Measurements from ENCODE around the gene LIAS.
A peak's percentile ranks its signal among the peaks of the same experiment; 100 is the strongest.

LIAS gene

GRCh38 chr4:39433878-39434492, 24.9 kb upstream of the LIAS start:
- H3K4me3 ChIP-seq (ENCODE audit: insufficient read depth, low read depth, low read length): no peak overlapping the region
- 95 to 96% methylated on average over 11 of the region's 11 CpGs for WGBS, 2 experiments

DNA sequence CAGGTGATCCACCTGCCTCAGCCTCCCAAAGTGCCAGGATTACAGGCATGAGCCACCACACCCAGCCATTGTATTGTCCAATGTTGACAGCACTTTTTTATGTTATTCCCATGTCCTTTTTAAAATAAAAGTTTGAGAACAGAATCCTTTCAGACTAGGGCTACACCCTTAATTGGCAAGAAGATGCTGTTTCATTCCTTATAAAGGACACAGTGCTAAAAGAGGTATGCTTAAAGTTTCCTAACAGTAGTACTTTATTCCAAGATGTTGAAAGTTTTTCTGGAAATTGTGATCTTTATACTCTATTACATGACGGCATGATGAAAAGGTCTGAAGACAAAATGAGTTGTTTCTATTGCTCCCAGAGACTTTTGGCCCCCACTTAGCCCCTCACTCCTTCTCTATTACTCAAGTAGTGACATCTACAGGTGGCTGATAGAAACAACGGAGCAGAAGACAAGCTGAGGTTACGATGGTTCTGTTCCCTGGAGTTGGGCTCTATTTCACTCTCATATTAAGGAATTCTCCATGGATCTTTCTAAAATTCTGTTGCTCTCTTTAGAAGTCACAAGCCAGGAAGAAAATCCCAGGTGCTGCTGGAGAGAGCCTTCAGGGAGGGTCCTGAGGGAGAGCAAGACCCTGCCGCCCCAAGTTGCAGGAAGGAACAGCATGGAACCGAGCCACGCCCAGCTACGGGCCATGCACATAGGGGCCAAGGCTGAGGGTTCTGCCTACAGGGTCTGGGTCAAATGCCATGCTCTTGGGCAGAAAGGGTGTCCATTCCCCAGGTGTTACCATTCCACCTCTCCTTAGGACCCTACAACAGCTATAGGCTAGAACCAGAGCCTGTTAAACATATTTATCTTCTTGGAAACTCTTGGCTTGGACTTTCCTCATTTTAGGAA, 22.9 kb upstream of the LIAS start:
- WGBS, 2 experiments: 73% methylated on average over 7 of the region's 7 CpGs
- Histone ChIP-seq H3K9me3 (ENCODE audit: control insufficient read depth, low read length) (no peaks in the 10 kb centered on the region), H3K36me3 (ENCODE audit: control insufficient read depth, insufficient read depth, low read length) (no peaks in the 10 kb centered on the region), H3K4me3 (ENCODE audit: insufficient read depth, low read depth, low read length) (no peak overlapping the region), H3K27me3 (ENCODE audit: control insufficient read depth, insufficient read depth, low read length, poor library complexity, severe bottlenecking) (peaks cover 3% of the 10 kb centered on the region), H3K4me1 (ENCODE audit: control insufficient read depth, insufficient read depth, low read length) (no peaks in the 10 kb centered on the region), H3K27ac (ENCODE audit: insufficient read depth, low read depth, low read length, poor library complexity, severe bottlenecking) (no peak overlapping the region)

More at GRCh38 chr4:39433878-39434492, 24.9 kb upstream of the LIAS start:
- Histone ChIP-seq H3K9me3 (ENCODE audit: control insufficient read depth, low read length) (no peaks in the 10 kb centered on the region), H3K27ac (ENCODE audit: insufficient read depth, low read depth, low read length, poor library complexity, severe bottlenecking) (no peak overlapping the region), H3K4me1 (ENCODE audit: control insufficient read depth, insufficient read depth, low read length) (no peaks in the 10 kb centered on the region), H3K36me3 (ENCODE audit: control insufficient read depth, insufficient read depth, low read length) (no peaks in the 10 kb centered on the region), H3K27me3 (ENCODE audit: control insufficient read depth, insufficient read depth, low read length, poor library complexity, severe bottlenecking) (peaks cover 3% of the 10 kb centered on the region)

DNA sequence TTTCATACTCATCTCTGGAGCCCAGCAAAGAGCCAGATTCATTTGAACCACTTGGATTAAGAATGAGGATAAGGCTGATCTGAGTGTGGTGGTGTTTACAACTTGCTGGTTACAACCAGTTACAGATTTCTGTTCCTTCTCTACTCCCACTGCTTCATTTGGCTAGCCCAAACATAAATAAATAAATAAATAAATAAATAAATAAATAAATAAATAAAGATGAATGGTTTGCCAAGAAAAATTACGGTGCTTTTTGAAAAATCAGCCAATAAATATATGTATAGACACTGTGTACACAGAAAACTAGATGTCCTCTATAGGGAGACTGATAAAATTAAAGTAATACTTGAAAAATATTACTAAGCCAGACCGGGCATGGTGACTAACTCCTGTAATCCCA, 17.3 kb upstream of the LIAS start:
- 86 to 94% methylated on average over 1 of the region's 2 CpGs for WGBS, 2 experiments
- H3K27ac ChIP-seq (ENCODE audit: insufficient read depth, low read depth, low read length, poor library complexity, severe bottlenecking): no peak overlapping the region
- no peaks in the 10 kb centered on the region for H3K36me3 ChIP-seq (ENCODE audit: control insufficient read depth, insufficient read depth, low read length)
- H3K4me1 ChIP-seq (ENCODE audit: control insufficient read depth, insufficient read depth, low read length): no peaks in the 10 kb centered on the region
- H3K27me3 ChIP-seq (ENCODE audit: control insufficient read depth, insufficient read depth, low read length, poor library complexity, severe bottlenecking): no peaks in the 10 kb centered on the region
- H3K9me3 ChIP-seq (ENCODE audit: control insufficient read depth, low read length): no peaks in the 10 kb centered on the region
- no peak overlapping the region for H3K4me3 ChIP-seq (ENCODE audit: insufficient read depth, low read depth, low read length)

DNA sequence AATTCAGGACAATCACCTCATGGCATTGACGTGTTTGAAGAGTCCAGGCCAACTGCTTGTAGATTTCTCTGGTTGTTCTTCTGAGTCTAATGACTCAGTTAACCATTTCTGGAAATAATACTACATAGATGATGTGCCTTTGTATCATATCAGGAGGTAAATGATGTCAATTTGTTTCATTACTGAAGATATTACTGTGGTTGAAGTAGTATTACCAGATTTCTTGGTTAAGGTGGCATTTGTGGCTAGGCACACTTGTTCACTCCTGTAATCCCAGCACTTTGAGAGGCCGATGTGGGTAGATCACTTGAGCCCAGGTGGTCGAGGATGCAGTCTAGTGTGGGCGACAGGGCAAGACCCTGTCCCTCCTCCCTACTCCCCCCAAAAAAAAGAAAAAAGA, 15.9 kb upstream of the LIAS start:
- H3K4me1 ChIP-seq (ENCODE audit: control insufficient read depth, insufficient read depth, low read length): no peaks in the 10 kb centered on the region
- no peaks in the 10 kb centered on the region for H3K36me3 ChIP-seq (ENCODE audit: control insufficient read depth, insufficient read depth, low read length)
- H3K27ac ChIP-seq (ENCODE audit: insufficient read depth, low read depth, low read length, poor library complexity, severe bottlenecking): no peak overlapping the region
- H3K4me3 ChIP-seq (ENCODE audit: insufficient read depth, low read depth, low read length): no peak overlapping the region
- 96 to 100% methylated on average over 3 of the region's 4 CpGs for WGBS, 2 experiments
- no peaks in the 10 kb centered on the region for H3K27me3 ChIP-seq (ENCODE audit: control insufficient read depth, insufficient read depth, low read length, poor library complexity, severe bottlenecking)
- no peaks in the 10 kb centered on the region for H3K9me3 ChIP-seq (ENCODE audit: control insufficient read depth, low read length)

- Histone ChIP-seq H3K4me3 (ENCODE audit: insufficient read depth, low read depth, low read length) (no peak overlapping the region), H3K4me1 (ENCODE audit: control insufficient read depth, insufficient read depth, low read length) (no peaks in the 10 kb centered on the region), H3K27me3 (ENCODE audit: control insufficient read depth, insufficient read depth, low read length, poor library complexity, severe bottlenecking) (no peaks in the 10 kb centered on the region), H3K27ac (ENCODE audit: insufficient read depth, low read depth, low read length, poor library complexity, severe bottlenecking) (no peak overlapping the region), H3K36me3 (ENCODE audit: control insufficient read depth, insufficient read depth, low read length) (peaks cover 3% of the 10 kb centered on the region), H3K9me3 (ENCODE audit: control insufficient read depth, low read length) (no peaks in the 10 kb centered on the region)
- WGBS, 2 experiments: 95% methylated on average over 20 of the region's 20 CpGs
Measured at GRCh38 chr4:39446483-39446841, 12.4 kb upstream of the LIAS start.

DNA sequence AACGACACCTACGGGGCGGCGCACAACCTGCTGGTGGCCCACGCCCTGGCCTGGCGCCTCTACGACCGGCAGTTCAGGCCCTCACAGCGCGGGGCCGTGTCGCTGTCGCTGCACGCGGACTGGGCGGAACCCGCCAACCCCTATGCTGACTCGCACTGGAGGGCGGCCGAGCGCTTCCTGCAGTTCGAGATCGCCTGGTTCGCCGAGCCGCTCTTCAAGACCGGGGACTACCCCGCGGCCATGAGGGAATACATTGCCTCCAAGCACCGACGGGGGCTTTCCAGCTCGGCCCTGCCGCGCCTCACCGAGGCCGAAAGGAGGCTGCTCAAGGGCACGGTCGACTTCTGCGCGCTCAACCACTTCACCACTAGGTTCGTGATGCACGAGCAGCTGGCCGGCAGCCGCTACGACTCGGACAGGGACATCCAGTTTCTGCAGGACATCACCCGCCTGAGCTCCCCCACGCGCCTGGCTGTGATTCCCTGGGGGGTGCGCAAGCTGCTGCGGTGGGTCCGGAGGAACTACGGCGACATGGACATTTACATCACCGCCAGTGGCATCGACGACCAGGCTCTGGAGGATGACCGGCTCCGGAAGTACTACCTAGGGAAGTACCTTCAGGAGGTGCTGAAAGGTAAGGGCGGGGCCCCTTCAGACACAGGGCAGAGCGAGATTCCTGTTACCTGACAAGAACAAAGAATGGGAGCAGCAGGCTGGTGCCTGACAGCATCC, 11.8 kb upstream of the LIAS start:
- Histone ChIP-seq H3K27ac (ENCODE audit: insufficient read depth, low read depth, low read length, poor library complexity, severe bottlenecking) (no peak overlapping the region), H3K36me3 (ENCODE audit: control insufficient read depth, insufficient read depth, low read length) (peaks cover 6% of the 10 kb centered on the region), H3K4me3 (ENCODE audit: insufficient read depth, low read depth, low read length) (no peak overlapping the region), H3K4me1 (ENCODE audit: control insufficient read depth, insufficient read depth, low read length) (no peaks in the 10 kb centered on the region), H3K27me3 (ENCODE audit: control insufficient read depth, insufficient read depth, low read length, poor library complexity, severe bottlenecking) (no peaks in the 10 kb centered on the region), H3K9me3 (ENCODE audit: control insufficient read depth, low read length) (no peaks in the 10 kb centered on the region)
- WGBS, 2 experiments: 79 to 84% methylated on average over 61 of the region's 61 CpGs

DNA sequence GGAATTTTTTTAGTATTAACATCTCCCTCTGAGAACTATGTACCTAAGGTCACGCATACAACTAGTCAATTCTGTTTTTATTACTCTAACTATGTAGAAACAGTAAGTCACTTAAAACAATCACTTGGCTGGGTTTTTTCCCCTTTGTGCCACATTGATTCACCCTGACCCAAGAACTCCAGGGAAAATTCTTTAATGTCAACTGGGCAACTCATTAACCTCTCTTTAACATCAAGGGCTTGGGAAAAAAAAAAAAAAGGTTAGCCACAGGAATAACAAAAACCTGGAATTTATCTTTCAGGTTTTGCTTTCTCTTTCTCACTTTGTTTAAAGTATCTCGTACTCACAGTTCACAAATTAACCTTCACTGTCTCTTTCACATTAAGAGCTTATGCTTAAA, 8.2 kb upstream of the LIAS start:
- H3K4me1 ChIP-seq (ENCODE audit: control insufficient read depth, insufficient read depth, low read length): no peaks in the 10 kb centered on the region
- no peaks in the 10 kb centered on the region for H3K9me3 ChIP-seq (ENCODE audit: control insufficient read depth, low read length)
- 67 to 72% methylated on average over 2 of the region's 2 CpGs for WGBS, 2 experiments
- peaks cover 35% of the 10 kb centered on the region for H3K36me3 ChIP-seq (ENCODE audit: control insufficient read depth, insufficient read depth, low read length)
- no peaks in the 10 kb centered on the region for H3K27me3 ChIP-seq (ENCODE audit: control insufficient read depth, insufficient read depth, low read length, poor library complexity, severe bottlenecking)
- H3K27ac ChIP-seq (ENCODE audit: insufficient read depth, low read depth, low read length, poor library complexity, severe bottlenecking): peak overlapping the region; percentile 26
- H3K4me3 ChIP-seq (ENCODE audit: insufficient read depth, low read depth, low read length): no peak overlapping the region

GRCh38 chr4:39451423-39452023, 7.3 kb upstream of the LIAS start:
- no peaks in the 10 kb centered on the region for H3K9me3 ChIP-seq (ENCODE audit: control insufficient read depth, low read length)

GRCh38 chr4:39452153-39452859, 6.5 kb upstream of the LIAS start:
- H3K4me3 ChIP-seq (ENCODE audit: insufficient read depth, low read depth, low read length): no peak overlapping the region
- no peak overlapping the region for H3K27ac ChIP-seq (ENCODE audit: insufficient read depth, low read depth, low read length, poor library complexity, severe bottlenecking)
- peaks cover 48% of the 10 kb centered on the region for H3K36me3 ChIP-seq (ENCODE audit: control insufficient read depth, insufficient read depth, low read length)
- 93 to 98% methylated on average over 6 of the region's 6 CpGs for WGBS, 2 experiments
- no peaks in the 10 kb centered on the region for H3K9me3 ChIP-seq (ENCODE audit: control insufficient read depth, low read length)
- no peaks in the 10 kb centered on the region for H3K27me3 ChIP-seq (ENCODE audit: control insufficient read depth, insufficient read depth, low read length, poor library complexity, severe bottlenecking)
- peaks cover 3% of the 10 kb centered on the region for H3K4me1 ChIP-seq (ENCODE audit: control insufficient read depth, insufficient read depth, low read length)

More at GRCh38 chr4:39451423-39452023, 7.3 kb upstream of the LIAS start:
- 90 to 91% methylated on average over 6 of the region's 6 CpGs for WGBS, 2 experiments
- Histone ChIP-seq H3K4me3 (ENCODE audit: insufficient read depth, low read depth, low read length) (no peak overlapping the region), H3K27ac (ENCODE audit: insufficient read depth, low read depth, low read length, poor library complexity, severe bottlenecking) (peak overlapping the region; percentile 44), H3K27me3 (ENCODE audit: control insufficient read depth, insufficient read depth, low read length, poor library complexity, severe bottlenecking) (no peaks in the 10 kb centered on the region), H3K36me3 (ENCODE audit: control insufficient read depth, insufficient read depth, low read length) (peaks cover 40% of the 10 kb centered on the region), H3K4me1 (ENCODE audit: control insufficient read depth, insufficient read depth, low read length) (no peaks in the 10 kb centered on the region)
